Activated naive CD8-positive, alpha-beta T cell (primary cell): ENCODE measurements around the gene ZPLD1.

Experiments used
- H3K27ac Mint-ChIP-seq: one replicate; pipeline ENCODE4 v1.8.0; 2021; ENCODE audit warnings: mixed read lengths
- H3K27me3 Mint-ChIP-seq: one replicate; pipeline ENCODE4 v1.8.0; 2021; ENCODE audit warnings: mixed read lengths
- H3K36me3 Mint-ChIP-seq: one replicate; pipeline ENCODE4 v1.8.0; 2021; ENCODE audit warnings: mixed read lengths
- H3K4me1 Mint-ChIP-seq: one replicate; pipeline ENCODE4 v1.8.0; 2021; ENCODE audit warnings: low read depth, mixed read lengths
- H3K4me3 Mint-ChIP-seq: one replicate; pipeline ENCODE4 v1.8.0; 2021; ENCODE audit warnings: mild to moderate bottlenecking, mixed read lengths
- H3K9me3 Mint-ChIP-seq: one replicate; pipeline ENCODE4 v1.8.0; 2021; ENCODE audit warnings: low read depth, mixed read lengths

ZPLD1 gene

GRCh38 chr3:102434715-102435114 is at the start of gene ZPLD1:
Gene ZPLD1 (plus strand): TSS chr3:102435015. CDS start chr3:102438488, 3,473 bp downstream.
- H3K27ac Mint-ChIP-seq: no peak within 1 kb of the TSS
- no peaks in the 10 kb centered on the region for H3K4me1 Mint-ChIP-seq
- no peaks in the 10 kb centered on the region for H3K36me3 Mint-ChIP-seq
- peaks cover 9% of the 10 kb centered on the region for H3K27me3 Mint-ChIP-seq
- no peaks in the 10 kb centered on the region for H3K9me3 Mint-ChIP-seq
- H3K4me3 Mint-ChIP-seq: no peak within 1 kb of the TSS

GRCh38 chr3:102390171-102390864 is 44.5 kb upstream of the ZPLD1 start:
- Mint-ChIP-seq H3K36me3 (no peaks in the 10 kb centered on the region), H3K27ac (no peak overlapping the region), H3K4me1 (no peaks in the 10 kb centered on the region), H3K4me3 (no peak overlapping the region), H3K27me3 (peaks cover 7% of the 10 kb centered on the region), H3K9me3 (no peaks in the 10 kb centered on the region)

- H3K4me1 Mint-ChIP-seq: no peaks in the 10 kb centered on the region
- H3K4me3 Mint-ChIP-seq: no peak overlapping the region
- no peaks in the 10 kb centered on the region for H3K36me3 Mint-ChIP-seq
- H3K27me3 Mint-ChIP-seq: peaks cover 7% of the 10 kb centered on the region
- H3K9me3 Mint-ChIP-seq: no peaks in the 10 kb centered on the region
- H3K27ac Mint-ChIP-seq: no peak overlapping the region
These were observed 43.9 kb upstream of the ZPLD1 start for GRCh38 chr3:102390916-102391315.

GRCh38 chr3:102391491-102391890 is 43.3 kb upstream of the ZPLD1 start:
- H3K36me3 Mint-ChIP-seq: no peaks in the 10 kb centered on the region
- no peaks in the 10 kb centered on the region for H3K9me3 Mint-ChIP-seq
- no peaks in the 10 kb centered on the region for H3K4me1 Mint-ChIP-seq
- peaks cover 7% of the 10 kb centered on the region for H3K27me3 Mint-ChIP-seq
- H3K27ac Mint-ChIP-seq: no peak overlapping the region
- no peak overlapping the region for H3K4me3 Mint-ChIP-seq

GRCh38 chr3:102394517-102394916 is 40.3 kb upstream of the ZPLD1 start:
- no peaks in the 10 kb centered on the region for H3K9me3 Mint-ChIP-seq
- no peak overlapping the region for H3K4me3 Mint-ChIP-seq
- H3K4me1 Mint-ChIP-seq: no peaks in the 10 kb centered on the region
- H3K27ac Mint-ChIP-seq: no peak overlapping the region
- H3K27me3 Mint-ChIP-seq: peaks cover 8% of the 10 kb centered on the region
- H3K36me3 Mint-ChIP-seq: no peaks in the 10 kb centered on the region

DNA sequence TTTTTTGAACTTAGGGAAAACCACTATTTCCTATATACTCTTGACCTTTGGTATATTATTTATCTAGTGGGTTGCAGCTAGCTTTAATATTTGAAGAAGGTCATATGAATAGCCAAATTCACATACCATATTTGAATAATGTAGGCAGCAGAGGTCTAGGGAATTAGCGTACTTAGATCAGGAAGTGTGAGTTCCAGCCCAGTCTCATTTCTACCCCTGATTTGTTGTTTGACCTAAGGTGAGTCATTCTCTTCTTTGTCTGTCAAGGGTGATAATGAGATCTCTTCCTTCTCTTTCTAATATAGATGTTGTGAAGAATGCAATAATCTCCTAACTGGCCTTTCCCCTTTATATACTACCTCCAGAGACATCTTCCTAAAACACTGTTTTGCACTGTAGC is 36.6 kb upstream of the ZPLD1 start:
- no peak overlapping the region for H3K4me3 Mint-ChIP-seq
- H3K9me3 Mint-ChIP-seq: no peaks in the 10 kb centered on the region
- no peaks in the 10 kb centered on the region for H3K36me3 Mint-ChIP-seq
- no peaks in the 10 kb centered on the region for H3K4me1 Mint-ChIP-seq
- peaks cover 6% of the 10 kb centered on the region for H3K27me3 Mint-ChIP-seq
- H3K27ac Mint-ChIP-seq: no peak overlapping the region

DNA sequence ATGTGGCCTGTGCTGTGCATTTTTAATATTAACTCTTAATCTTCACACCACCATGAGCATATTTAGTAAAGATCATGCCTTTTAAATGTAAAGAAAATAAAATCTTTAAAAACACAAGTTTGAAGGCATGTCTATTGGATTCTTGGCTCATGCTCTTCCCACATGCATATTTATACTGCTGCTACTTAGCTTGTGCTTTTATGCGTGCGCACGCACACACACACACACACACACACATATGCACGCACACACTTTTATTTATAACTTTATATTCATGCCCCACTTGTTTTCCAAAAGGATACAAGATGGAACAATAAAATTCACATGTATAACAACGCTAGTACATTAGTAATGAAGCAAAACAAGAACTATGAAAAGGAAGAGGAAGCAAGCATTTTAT is 36.1 kb upstream of the ZPLD1 start:
- no peak overlapping the region for H3K27ac Mint-ChIP-seq
- H3K36me3 Mint-ChIP-seq: no peaks in the 10 kb centered on the region
- H3K27me3 Mint-ChIP-seq: peaks cover 6% of the 10 kb centered on the region

GRCh38 chr3:102400142-102400541 is 34.7 kb upstream of the ZPLD1 start:
- H3K27ac Mint-ChIP-seq: no peak overlapping the region
- H3K36me3 Mint-ChIP-seq: no peaks in the 10 kb centered on the region
- H3K27me3 Mint-ChIP-seq: peaks cover 6% of the 10 kb centered on the region
- no peaks in the 10 kb centered on the region for H3K4me1 Mint-ChIP-seq
- H3K4me3 Mint-ChIP-seq: no peak overlapping the region
- H3K9me3 Mint-ChIP-seq: no peaks in the 10 kb centered on the region

More for the DNA sequence above, 36.1 kb upstream of the ZPLD1 start:
- no peaks in the 10 kb centered on the region for H3K4me1 Mint-ChIP-seq
- H3K4me3 Mint-ChIP-seq: no peak overlapping the region
- no peaks in the 10 kb centered on the region for H3K9me3 Mint-ChIP-seq

- Mint-ChIP-seq H3K27me3 (peaks cover 6% of the 10 kb centered on the region), H3K36me3 (no peaks in the 10 kb centered on the region), H3K4me3 (no peak overlapping the region), H3K27ac (no peak overlapping the region), H3K9me3 (no peaks in the 10 kb centered on the region), H3K4me1 (no peaks in the 10 kb centered on the region)
These were observed 34.0 kb upstream of the ZPLD1 start for GRCh38 chr3:102400766-102401165.

- Mint-ChIP-seq H3K4me3 (no peak overlapping the region), H3K27me3 (peaks cover 2% of the 10 kb centered on the region), H3K9me3 (no peaks in the 10 kb centered on the region), H3K27ac (no peak overlapping the region), H3K36me3 (no peaks in the 10 kb centered on the region), H3K4me1 (peaks cover 9% of the 10 kb centered on the region)
These were observed 24.2 kb upstream of the ZPLD1 start for GRCh38 chr3:102410616-102411015.

DNA sequence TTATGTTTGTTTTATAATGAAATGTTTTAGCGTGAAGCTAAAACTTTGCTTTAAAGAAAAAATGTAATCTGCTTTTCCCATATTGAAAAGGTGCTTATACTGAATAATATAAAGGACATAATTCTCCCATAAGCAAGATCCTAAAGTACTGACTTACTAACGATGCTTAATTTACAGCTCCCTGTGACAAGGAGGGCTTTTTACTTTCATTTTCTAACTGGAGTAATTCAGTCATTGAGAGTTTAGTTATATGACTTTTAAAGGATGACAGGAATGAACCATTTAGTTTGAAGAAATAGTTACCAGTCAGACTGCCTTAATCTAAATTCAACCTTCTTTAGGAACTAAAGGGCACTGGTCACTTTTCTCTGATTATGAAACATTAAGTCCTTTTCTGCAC is 19.3 kb upstream of the ZPLD1 start:
- H3K9me3 Mint-ChIP-seq: no peaks in the 10 kb centered on the region
- no peaks in the 10 kb centered on the region for H3K27me3 Mint-ChIP-seq
- no peak overlapping the region for H3K27ac Mint-ChIP-seq
- H3K36me3 Mint-ChIP-seq: no peaks in the 10 kb centered on the region
- H3K4me3 Mint-ChIP-seq: peak overlapping the region; percentile 30
- H3K4me1 Mint-ChIP-seq: peaks cover 14% of the 10 kb centered on the region

DNA sequence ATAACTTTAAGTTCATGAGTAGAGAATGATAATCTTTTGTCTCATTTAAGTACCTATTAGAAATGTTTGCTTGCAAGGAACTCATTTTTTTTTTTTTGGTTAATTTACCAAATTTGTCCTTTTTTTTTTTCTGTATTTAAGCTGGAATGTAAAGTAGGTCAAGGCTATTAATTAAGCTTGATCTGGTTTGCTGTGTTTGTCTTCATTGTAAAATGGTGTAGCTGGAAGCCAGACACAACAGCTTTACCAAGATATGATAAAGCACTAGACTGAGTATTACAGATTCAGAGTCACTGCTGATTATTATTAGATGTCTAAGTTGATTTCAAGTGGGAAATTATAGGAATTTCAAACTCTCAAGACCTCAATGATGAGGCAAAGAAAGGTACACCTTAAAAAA is 15.0 kb upstream of the ZPLD1 start:
- peaks cover 1% of the 10 kb centered on the region for H3K27me3 Mint-ChIP-seq
- peaks cover 12% of the 10 kb centered on the region for H3K4me1 Mint-ChIP-seq
- no peak overlapping the region for H3K4me3 Mint-ChIP-seq
- no peaks in the 10 kb centered on the region for H3K9me3 Mint-ChIP-seq
- H3K27ac Mint-ChIP-seq: no peak overlapping the region
- H3K36me3 Mint-ChIP-seq: no peaks in the 10 kb centered on the region

DNA sequence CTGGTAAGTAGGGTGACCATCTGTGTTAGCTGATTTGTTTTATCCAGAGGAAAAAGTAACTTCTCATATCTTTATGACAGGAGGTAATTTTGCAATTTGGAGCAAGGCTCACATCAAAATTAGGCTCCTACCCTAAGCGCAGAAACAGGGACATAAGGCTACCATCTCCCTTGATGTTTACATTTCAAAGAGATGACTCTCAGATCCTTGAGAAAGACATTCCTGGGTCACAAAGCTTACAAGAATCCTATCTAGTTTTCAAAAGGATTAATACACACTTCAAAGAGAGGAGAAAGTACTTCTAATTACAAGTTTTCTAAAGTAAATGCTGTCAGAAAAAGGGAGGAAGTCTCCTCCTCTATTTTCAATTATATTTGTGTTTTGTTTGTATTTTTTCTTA is 7.0 kb downstream of the ZPLD1 start:
- no peak overlapping the region for H3K27ac Mint-ChIP-seq
- H3K36me3 Mint-ChIP-seq: no peaks in the 10 kb centered on the region
- no peaks in the 10 kb centered on the region for H3K9me3 Mint-ChIP-seq
- H3K4me1 Mint-ChIP-seq: no peaks in the 10 kb centered on the region
- H3K4me3 Mint-ChIP-seq: no peak overlapping the region
- H3K27me3 Mint-ChIP-seq: peaks cover 11% of the 10 kb centered on the region

GRCh38 chr3:102443021-102443420 is 8.2 kb downstream of the ZPLD1 start:
- no peak overlapping the region for H3K27ac Mint-ChIP-seq
- H3K4me1 Mint-ChIP-seq: no peaks in the 10 kb centered on the region
- no peaks in the 10 kb centered on the region for H3K36me3 Mint-ChIP-seq
- peaks cover 11% of the 10 kb centered on the region for H3K27me3 Mint-ChIP-seq
- H3K4me3 Mint-ChIP-seq: no peak overlapping the region
- H3K9me3 Mint-ChIP-seq: no peaks in the 10 kb centered on the region

DNA sequence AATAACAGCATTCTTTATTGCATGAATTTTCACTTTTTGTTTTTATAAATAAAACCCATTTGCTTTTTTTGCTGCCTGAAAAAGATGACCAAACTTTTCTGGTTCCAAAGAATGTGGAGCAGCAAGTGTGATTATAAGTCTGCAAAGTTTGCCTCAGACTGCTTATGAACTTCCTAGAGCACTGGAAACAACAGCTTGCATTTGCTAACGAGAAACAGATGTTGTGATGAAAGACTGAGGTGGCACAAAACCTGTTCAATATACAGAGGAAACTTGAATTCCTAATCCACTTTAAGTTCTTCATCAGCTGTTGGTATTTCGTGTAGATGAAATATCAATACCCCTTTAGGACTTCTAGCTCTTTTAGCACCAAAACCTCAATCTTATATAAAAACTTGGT is 9.3 kb downstream of the ZPLD1 start:
- Mint-ChIP-seq H3K36me3 (no peaks in the 10 kb centered on the region), H3K4me3 (no peak overlapping the region), H3K4me1 (no peaks in the 10 kb centered on the region), H3K9me3 (no peaks in the 10 kb centered on the region), H3K27ac (no peak overlapping the region), H3K27me3 (peaks cover 7% of the 10 kb centered on the region)

GRCh38 chr3:102447272-102447671 is 12.5 kb downstream of the ZPLD1 start:
- Mint-ChIP-seq H3K4me3 (no peak overlapping the region), H3K27ac (no peak overlapping the region), H3K36me3 (no peaks in the 10 kb centered on the region), H3K9me3 (no peaks in the 10 kb centered on the region), H3K4me1 (no peaks in the 10 kb centered on the region), H3K27me3 (peaks cover 5% of the 10 kb centered on the region)
